MM.1S (cell line): ENCODE results near the gene TOX2.

ENCODE experiments used
- EZH2 ChIP-seq: fragments of 300-600 bp; sonication (generic); optimal IDR thresholded peaks from 2 replicates; pipeline ENCODE3; 2017; ENCODE audit warnings: low read depth, mild to moderate bottlenecking, antibody characterized with exemption, low read length, mixed read lengths
- EZH2phosphoT487 ChIP-seq: fragments of 300-600 bp; sonication (generic); IDR thresholded peaks from 2 replicates; pipeline ENCODE4 v1.6.1; 2018; ENCODE audit warnings: antibody characterized with exemption, low read length
- TF ChIP-seq, protein P1 (sequence below): fragments of 300-600 bp; sonication (generic); IDR thresholded peaks from 2 replicates; pipeline ENCODE4 v1.5.1; 2016; ENCODE audit warnings: antibody characterized with exemption, low read length, mixed read lengths

DNA sequence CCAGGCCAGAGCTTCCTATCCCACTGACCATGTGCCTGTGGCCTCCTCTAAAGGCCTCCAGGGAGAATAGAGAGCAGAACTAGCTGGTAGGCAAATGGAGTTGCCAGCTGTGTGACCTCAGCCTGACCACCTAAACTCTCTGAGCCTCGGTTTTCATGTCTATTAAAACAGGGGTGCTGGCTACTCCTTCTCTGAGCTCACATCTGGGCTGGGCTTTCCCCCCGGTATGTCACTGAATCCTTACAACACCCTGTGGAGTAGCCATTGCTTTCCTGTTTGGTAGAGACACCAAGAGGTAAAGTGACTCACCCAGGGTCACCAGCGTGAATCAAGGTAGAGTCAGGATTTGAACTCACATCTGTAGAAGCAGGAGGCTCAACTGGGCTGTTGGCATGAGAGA is 140.2 kb downstream of the TOX2 start:
- TF ChIP-seq, protein P1, sequence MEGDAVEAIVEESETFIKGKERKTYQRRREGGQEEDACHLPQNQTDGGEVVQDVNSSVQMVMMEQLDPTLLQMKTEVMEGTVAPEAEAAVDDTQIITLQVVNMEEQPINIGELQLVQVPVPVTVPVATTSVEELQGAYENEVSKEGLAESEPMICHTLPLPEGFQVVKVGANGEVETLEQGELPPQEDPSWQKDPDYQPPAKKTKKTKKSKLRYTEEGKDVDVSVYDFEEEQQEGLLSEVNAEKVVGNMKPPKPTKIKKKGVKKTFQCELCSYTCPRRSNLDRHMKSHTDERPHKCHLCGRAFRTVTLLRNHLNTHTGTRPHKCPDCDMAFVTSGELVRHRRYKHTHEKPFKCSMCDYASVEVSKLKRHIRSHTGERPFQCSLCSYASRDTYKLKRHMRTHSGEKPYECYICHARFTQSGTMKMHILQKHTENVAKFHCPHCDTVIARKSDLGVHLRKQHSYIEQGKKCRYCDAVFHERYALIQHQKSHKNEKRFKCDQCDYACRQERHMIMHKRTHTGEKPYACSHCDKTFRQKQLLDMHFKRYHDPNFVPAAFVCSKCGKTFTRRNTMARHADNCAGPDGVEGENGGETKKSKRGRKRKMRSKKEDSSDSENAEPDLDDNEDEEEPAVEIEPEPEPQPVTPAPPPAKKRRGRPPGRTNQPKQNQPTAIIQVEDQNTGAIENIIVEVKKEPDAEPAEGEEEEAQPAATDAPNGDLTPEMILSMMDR, result no peak
- TF ChIP-seq EZH2 (no peak), EZH2phosphoT487 (no peak)
